Body of pancreas (tissue), 4 donors: Measurements from ENCODE around the gene NDUFS8. TPM values are rescaled to one million over a fixed set of nuclear protein-coding genes. Genes with fewer than 3 reads are reported as not detected.

ENCODE experiments used
- ATAC-seq: fragments of 150-250 bp; one replicate; pipeline ENCODE4 v1.9.1; 2016
- DNase-seq, 4 donors: peaks; one replicate each; pipeline ENCODE4 v3.0.0-alpha.2; 2019
- H3K27ac ChIP-seq, 4 donors: fragments of 200-600 bp; sonication (generic); 1 replicate in 3 of 4; 2 replicates in 1 of 4; pipeline versions ENCODE4 v1.5.1 to v1.6.1; 2016 to 2019; ENCODE audit warnings: mild to moderate bottlenecking in 1 of 4, mixed read lengths in 1 of 4, moderate library complexity in 1 of 4
- H3K27me3 ChIP-seq, 2 donors: fragments of 200-600 bp; sonication (generic); one replicate each; pipeline ENCODE4 v1.6.0; 2016; ENCODE audit warnings: mild to moderate bottlenecking in 1 of 2
- H3K36me3 ChIP-seq, 2 donors: fragments of 200-600 bp; sonication (generic); replicated peaks in 1 of 2; 2 replicates each; pipeline ENCODE4 v1.5.1; 2016; ENCODE audit warnings: low read depth in 2 of 2; ENCODE audit not compliant: insufficient read depth in 1 of 2
- H3K4me1 ChIP-seq: fragments of 200-600 bp; sonication (generic); one replicate; pipeline ENCODE4 v1.6.0; 2016
- H3K4me3 ChIP-seq, 2 donors: fragments of 200-600 bp; sonication (generic); 1 replicate in 1 of 2; 2 replicates in 1 of 2; pipeline ENCODE4 v1.5.1; 2016 to 2019
- H3K9me3 ChIP-seq, 3 donors: fragments of 200-600 bp; sonication (generic); 1 replicate in 2 of 3; 2 replicates in 1 of 3; pipeline ENCODE4 v1.5.1; 2016
- CTCF ChIP-seq, 7 experiments: fragments of 450-650 bp in 4 of 7; fragments of 200-600 bp in 3 of 7; sonication (generic) in 3 of 7; IDR thresholded peaks; one replicate each; pipeline ENCODE4 v1.5.1; 2016 to 2019; ENCODE audit warnings: antibody characterized with exemption in 7 of 7
- POLR2A ChIP-seq, 3 donors: fragments of 450-650 bp; IDR thresholded peaks; one replicate each; pipeline ENCODE4 v1.6.1; 2016; ENCODE audit warnings: antibody characterized with exemption in 3 of 3, mild to moderate bottlenecking in 2 of 3
- WGBS, 2 donors: methylation state at CpG; one replicate each; pipeline ENCODE4 v1.1.5; 2017; 5-methylcytosine and 5-hydroxymethylcytosine counted together
- intact Hi-C: fragments of 100-400 bp; cut with DNase I; formaldehyde crosslinking; loops from one replicate; pipeline ENCODE4 v1.15.1; 2023
- total RNA-seq, 2 donors: library from RNA; depleted of rRNA; stranded (reverse); fragments of >200 nt; gene quantifications; one replicate each; pipeline ENCODE4 v1.1.0, GENCODE V29; 2016

The NDUFS8 gene
- total RNA-seq, 2 donors from 2014 or later: 108 to 109 TPM

GRCh38 chr11:68016904-68017817 lies 13.3 kb upstream of the NDUFS8 start:
- H3K27ac ChIP-seq: peak overlapping the region in 3 of 4 donors; percentile 23 to 39 (median 37)
- intact Hi-C loops: no loop called here
- ATAC-seq: no peak
- TF ChIP-seq CTCF (IDR thresholded peaks at IDR 0.05) (no peak), POLR2A (IDR thresholded peaks at IDR 0.05) (no peak)
- H3K4me3 ChIP-seq: no peak overlapping the region
- no peaks in the 10 kb centered on the region for H3K9me3 ChIP-seq
- DNase-seq: no peak
- WGBS, 2 donors: 55 to 65% methylated on average over 5 to 16 of the region's 16 CpGs
- peaks cover 40% of the 10 kb centered on the region for H3K4me1 ChIP-seq
- H3K27me3 ChIP-seq: no peaks in the 10 kb centered on the region
- H3K36me3 ChIP-seq: no peaks in the 10 kb centered on the region

GRCh38 chr11:68017980-68018729 lies 12.3 kb upstream of the NDUFS8 start:
- WGBS, 2 donors: 73% methylated on average over 21 to 23 of the region's 27 CpGs
- Histone ChIP-seq H3K9me3 (no peaks in the 10 kb centered on the region), H3K27me3 (no peaks in the 10 kb centered on the region), H3K4me3 (no peak overlapping the region), H3K36me3 (no peaks in the 10 kb centered on the region), H3K27ac (peak overlapping the region in 1 of 4 donors; percentile 37), H3K4me1 (peaks cover 31% of the 10 kb centered on the region)
- no peak for TF ChIP-seq POLR2A (IDR thresholded peaks at IDR 0.05)
- intact Hi-C loops: no loop called here
- DNase-seq (no peak), ATAC-seq (no peak)

GRCh38 chr11:68018730-68019190 lies 11.7 kb upstream of the NDUFS8 start:
- no peaks in the 10 kb centered on the region for H3K27me3 ChIP-seq
- H3K36me3 ChIP-seq: no peaks in the 10 kb centered on the region
- no peak overlapping the region for H3K27ac ChIP-seq
- DNase-seq (no peak), ATAC-seq (no peak)
- peaks cover 26% of the 10 kb centered on the region for H3K4me1 ChIP-seq
- H3K9me3 ChIP-seq: no peaks in the 10 kb centered on the region
- WGBS, 2 donors: 80 to 90% methylated on average over 1 to 16 of the region's 18 CpGs
- intact Hi-C loops: no loop called here
- H3K4me3 ChIP-seq: no peak overlapping the region
- TF ChIP-seq POLR2A (IDR thresholded peaks at IDR 0.05) (no peak), CTCF (IDR thresholded peaks at IDR 0.05) (no peak)

GRCh38 chr11:68019486-68019885 lies 11.0 kb upstream of the NDUFS8 start:
- intact Hi-C loops: no loop called here
- Histone ChIP-seq H3K4me1 (peaks cover 19% of the 10 kb centered on the region), H3K27me3 (no peaks in the 10 kb centered on the region), H3K4me3 (no peak overlapping the region), H3K27ac (no peak overlapping the region), H3K36me3 (no peaks in the 10 kb centered on the region), H3K9me3 (no peaks in the 10 kb centered on the region)
- TF ChIP-seq POLR2A (IDR thresholded peaks at IDR 0.05) (no peak), CTCF (IDR thresholded peaks at IDR 0.05) (no peak)
- DNase-seq (no peak), ATAC-seq (no peak)
- WGBS, 2 donors: 89% methylated on average over 10 to 12 of the region's 12 CpGs

- 44 to 47% methylated on average over 8 to 11 of the region's 11 CpGs for WGBS, 2 donors
- no peak for TF ChIP-seq POLR2A (IDR thresholded peaks at IDR 0.05)
- peak in 4 of 7 experiments; percentile 20 to 31 (median 25) for TF ChIP-seq CTCF (IDR thresholded peaks at IDR 0.05)
- peak; percentile 13 for ATAC-seq
- intact Hi-C loops: no loop called here
- no peak for DNase-seq
- Histone ChIP-seq H3K27ac (no peak overlapping the region), H3K4me1 (peaks cover 16% of the 10 kb centered on the region), H3K4me3 (no peak overlapping the region), H3K36me3 (no peaks in the 10 kb centered on the region), H3K9me3 (no peaks in the 10 kb centered on the region), H3K27me3 (no peaks in the 10 kb centered on the region)
Observed at GRCh38 chr11:68020575-68020974, 9.9 kb upstream of the NDUFS8 start.
